OCI-M2 (cell line): ENCODE measurements around the gene TMEM61.

ENCODE experiments used
- DNase-seq: peaks from one replicate; lab custom pipeline; 2025; ENCODE audit not compliant: unreplicated experiment; lab: John Stamatoyannopoulos, UW

The TMEM61 gene

GRCh38 chr1:55037733-55038551, 57.5 kb downstream of the TMEM61 start:
- DNase-seq: no peak

GRCh38 chr1:55038552-55038838, 58.1 kb downstream of the TMEM61 start:
- DNase-seq: no peak

GRCh38 chr1:55038974-55039341, 58.5 kb downstream of the TMEM61 start:
- DNase-seq: no peak

- DNase-seq: no peak
These were observed 59.1 kb downstream of the TMEM61 start, which contains the start of gene PCSK9 for GRCh38 chr1:55039342-55040082. Gene PCSK9, plus strand, starts transcription at chr1:55039548. Its CDS starts 290 bp downstream, at chr1:55039838.

- DNase-seq: no peak
These were observed 59.9 kb downstream of the TMEM61 start for GRCh38 chr1:55040083-55040932.

GRCh38 chr1:55040933-55041494, 60.6 kb downstream of the TMEM61 start:
- no peak for DNase-seq

GRCh38 chr1:55041613-55042012, 61.2 kb downstream of the TMEM61 start:
- DNase-seq: no peak
